IPS-NIHi11 (cell line): ENCODE measurements around the gene ZCRB1.

Experiments used
- DNase-seq: peaks from one replicate; pipeline ENCODE4 v3.0.0; 2012; ENCODE audit warnings: mixed read lengths, low spot score

ZCRB1 gene

DNA sequence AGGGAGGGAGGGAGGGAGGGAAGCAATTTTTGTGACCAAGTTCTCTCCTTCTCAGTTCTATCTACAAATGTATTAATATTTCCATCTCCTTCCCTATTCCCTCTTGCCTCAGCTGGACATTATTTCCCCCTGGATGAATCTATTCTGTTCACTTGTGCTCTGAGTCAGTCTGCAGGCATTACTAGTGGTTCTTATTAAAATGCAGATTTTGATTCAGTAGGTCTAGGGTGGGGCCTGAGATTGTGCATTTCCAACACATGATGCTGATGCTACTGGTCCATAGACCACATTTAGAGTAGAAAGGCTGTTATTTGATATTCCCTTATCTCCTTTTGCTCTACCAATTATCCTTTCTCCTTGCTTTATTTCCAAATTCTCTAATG lies 47.8 kb downstream of the ZCRB1 start:
- no peak for DNase-seq

DNA sequence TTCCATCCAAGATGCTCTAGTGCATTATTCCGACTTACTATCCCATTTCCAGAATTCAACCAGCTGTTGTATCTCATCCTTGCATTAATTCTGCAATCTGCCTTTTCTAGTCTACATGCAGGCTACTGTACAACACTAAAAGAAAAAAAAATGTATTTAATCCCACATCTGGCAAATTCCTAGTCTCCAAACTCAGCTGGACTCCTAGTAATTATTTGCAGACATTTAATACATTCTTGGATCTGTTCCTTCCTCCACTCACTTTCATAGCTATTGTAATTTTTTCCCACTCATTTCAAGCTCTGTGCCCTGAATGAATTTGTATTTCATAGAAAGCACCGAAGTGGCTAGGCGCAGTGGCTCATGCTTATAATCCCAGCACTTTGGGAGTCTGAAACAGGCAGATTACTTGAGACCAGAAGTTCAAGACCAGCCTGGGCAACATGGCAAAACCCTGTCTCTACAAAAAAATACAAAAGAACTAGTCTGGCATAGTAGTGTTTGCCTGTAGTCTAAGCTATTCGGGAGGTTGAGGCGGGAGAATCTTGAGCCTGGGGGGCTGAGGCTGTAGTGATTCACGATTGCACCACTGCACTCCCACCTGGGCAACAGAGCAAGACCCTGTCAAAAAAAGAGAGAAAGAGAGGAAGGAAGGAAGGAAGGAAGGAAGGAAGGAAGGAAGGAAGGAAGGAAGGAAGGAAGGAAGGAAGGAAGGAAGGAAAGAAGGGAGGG lies 48.3 kb downstream of the ZCRB1 start:
- DNase-seq, result no peak

DNA sequence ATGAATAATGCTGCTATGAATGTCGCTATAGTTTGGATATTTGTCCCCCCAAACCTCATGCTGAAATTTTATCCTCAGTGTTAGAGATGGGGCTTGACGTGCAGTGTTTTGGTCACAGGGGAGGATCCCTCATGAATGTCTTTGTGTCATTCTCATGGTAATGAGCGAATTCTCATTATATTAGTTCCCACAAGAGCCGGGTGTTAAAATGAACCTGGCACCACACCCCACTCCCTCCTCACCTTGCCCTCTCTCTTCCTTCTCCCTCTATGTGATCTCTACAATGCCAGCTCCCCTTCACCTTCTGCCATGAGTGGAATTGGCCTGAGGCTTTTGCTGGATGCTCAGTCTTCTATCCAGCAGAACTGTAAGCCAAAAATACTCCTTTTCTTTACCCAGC lies 50.4 kb downstream of the ZCRB1 start:
- no peak for DNase-seq

DNA sequence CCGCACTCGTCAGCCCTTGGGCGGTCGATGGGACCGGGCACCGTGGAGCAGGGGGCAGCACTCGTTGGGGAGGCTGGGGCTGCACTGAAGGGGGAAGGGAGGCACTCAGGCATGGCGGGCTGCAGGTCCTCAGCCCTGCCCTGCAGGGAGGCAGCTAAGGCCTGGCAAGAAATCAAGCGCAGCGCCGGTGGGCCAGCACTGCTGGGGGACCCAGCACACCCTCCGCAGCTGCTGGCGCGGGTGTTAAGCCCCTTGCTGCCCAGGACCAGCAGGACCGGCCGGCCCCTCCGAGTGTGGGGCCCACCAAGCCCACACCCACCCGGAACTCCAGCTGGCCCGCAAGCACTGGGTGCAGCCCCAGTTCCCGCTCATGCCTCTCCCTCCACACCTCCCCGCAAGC lies 52.2 kb downstream of the ZCRB1 start:
- no peak for DNase-seq

DNA sequence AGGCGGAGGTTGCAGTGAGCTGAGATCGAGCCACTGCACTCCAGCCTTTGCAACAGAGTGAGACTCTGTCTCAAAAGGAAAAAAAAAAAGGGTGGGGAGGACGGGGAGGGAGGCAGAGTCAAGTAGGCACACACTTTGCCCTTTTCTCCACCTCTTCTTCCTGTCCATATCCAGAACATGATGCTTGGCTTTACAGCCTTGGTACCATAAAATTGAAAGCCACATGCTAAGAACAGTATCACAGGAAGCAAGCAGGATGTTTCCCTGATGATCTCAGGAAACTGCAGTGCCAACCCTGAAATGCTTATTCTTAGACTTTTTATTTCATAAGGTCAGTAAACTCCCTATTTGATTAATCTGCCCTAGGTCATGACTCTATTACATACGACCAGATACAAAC lies 55.3 kb downstream of the ZCRB1 start:
- DNase-seq, result no peak

DNA sequence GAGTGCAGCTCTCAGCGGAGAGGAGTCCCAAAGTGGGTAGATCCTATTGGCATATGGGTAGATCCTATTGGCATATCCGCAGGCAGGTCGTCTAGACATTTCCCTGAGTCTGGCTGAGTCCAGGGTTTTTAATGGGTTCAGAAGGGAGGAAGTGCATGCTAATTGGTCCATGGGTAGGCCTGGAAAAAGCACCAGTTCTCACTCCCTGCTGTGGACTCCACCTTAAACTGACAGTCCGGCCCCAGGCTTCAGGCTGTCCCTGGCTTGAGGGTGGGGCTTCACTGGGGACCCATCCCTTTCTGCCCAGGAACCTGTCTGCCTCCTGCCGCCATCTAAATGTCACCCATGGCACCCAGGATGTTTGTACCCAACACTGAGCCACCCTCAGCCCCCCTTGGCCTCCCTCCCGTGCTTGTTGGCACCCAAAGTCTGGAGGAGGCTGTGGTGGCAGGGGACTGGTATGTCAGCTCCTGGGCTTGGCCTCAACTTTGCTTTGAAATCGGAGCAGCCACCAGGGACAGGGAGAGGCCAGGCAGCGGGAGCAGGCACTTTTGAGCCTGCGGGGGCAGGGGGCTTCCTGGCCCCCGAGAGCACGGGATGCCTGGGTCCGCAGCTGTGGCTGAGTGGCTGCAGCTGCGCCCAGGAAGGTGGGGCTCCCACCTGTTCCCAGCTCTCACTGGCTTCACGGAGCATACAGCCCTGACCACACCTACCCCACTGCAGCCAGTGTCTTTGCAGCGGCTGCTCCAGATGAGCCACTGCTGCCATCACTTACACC lies 58.3 kb downstream of the ZCRB1 start:
- DNase-seq, result no peak

DNA sequence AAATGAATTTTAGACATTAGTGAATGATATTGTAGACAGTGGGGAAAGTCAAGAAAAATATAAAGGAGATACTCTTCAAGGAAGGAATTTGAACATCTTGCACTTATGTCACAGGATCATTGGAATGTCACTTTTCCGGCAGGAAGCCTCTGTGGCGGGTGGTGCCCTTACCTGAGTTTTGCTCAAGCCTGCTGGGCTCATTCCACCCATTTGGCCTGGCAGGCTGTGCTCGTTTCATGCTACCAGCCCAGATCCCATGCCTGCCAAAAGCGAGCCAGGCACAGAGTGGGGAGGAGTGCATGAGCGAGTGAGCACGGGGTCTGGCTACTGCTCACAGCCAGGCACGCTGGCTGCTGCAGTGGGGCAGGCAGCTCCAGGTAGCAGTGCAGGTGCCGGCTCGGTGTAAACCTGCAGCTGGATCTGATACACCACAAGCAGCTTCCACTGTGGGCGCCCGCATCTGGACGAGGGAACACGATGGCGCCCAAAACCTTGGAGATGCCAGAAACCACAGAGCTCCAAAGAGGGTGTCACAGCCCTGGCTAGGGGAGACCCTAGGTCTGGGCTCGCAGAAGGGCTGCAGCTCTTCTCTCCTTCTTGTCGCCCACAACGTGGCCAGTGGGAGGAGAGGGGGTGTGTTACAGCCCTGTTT lies 59.2 kb downstream of the ZCRB1 start:
- DNase-seq, result no peak

DNA sequence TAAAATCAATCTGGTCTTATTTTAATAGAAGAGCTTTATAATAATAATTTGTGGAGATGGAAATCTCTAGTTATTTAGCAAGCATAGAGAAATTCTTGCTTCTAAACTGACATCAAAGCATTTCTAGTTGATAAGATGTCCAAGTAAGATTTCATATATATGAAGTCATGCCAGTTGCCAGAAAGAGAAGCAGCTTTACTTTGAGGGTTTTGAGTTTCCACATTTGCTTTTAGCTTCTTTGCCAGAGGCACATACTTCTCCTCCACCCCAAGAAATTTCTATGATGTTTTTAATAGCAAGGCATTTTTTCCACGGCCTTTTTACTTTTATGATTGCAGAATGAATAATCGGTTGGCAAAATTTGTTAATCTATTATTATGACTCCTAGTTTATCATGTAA lies 63.6 kb downstream of the ZCRB1 start:
- DNase-seq, result no peak
